ENCODE results near the gene THOC6.

The THOC6 gene

GRCh38 chr16:2992383-2993081 lies 31.3 kb upstream of the THOC6 start:
- DNase-seq, result no peak

GRCh38 chr16:2996298-2996697 lies 27.5 kb upstream of the THOC6 start:
- DNase-seq, result no peak

- DNase-seq, result no peak
Observed at GRCh38 chr16:2999929-3000328, 23.9 kb upstream of the THOC6 start.

- DNase-seq, result no peak
Observed at GRCh38 chr16:3000540-3000939, 23.3 kb upstream of the THOC6 start.

GRCh38 chr16:3001316-3001715 lies 22.5 kb upstream of the THOC6 start:
- no peak for DNase-seq

- DNase-seq, result peak; percentile 89 to 96 (median 96)
Observed at GRCh38 chr16:3003582-3004270, 20.1 kb upstream of the THOC6 start.

GRCh38 chr16:3004319-3004718 lies 19.5 kb upstream of the THOC6 start:
- DNase-seq, result no peak

GRCh38 chr16:3004781-3005284 lies 19.0 kb upstream of the THOC6 start:
- DNase-seq, result no peak

GRCh38 chr16:3007059-3007956 lies 16.5 kb upstream of the THOC6 start:
- DNase-seq, result no peak

GRCh38 chr16:3007957-3008689 lies 15.7 kb upstream of the THOC6 start:
- peak in 1 of 6 experiments; percentile 29 for DNase-seq

GRCh38 chr16:3008690-3009037 lies 15.2 kb upstream of the THOC6 start:
- no peak for DNase-seq

GRCh38 chr16:3009568-3010390 lies 14.1 kb upstream of the THOC6 start:
- no peak for DNase-seq

- no peak for DNase-seq
Observed at GRCh38 chr16:3010510-3010909, 13.3 kb upstream of the THOC6 start.

- DNase-seq, result no peak
Observed at GRCh38 chr16:3012246-3012645, 11.6 kb upstream of the THOC6 start.

- no peak for DNase-seq
Observed at GRCh38 chr16:3012828-3013420, 10.9 kb upstream of the THOC6 start, which contains the start of gene CLDN9. CLDN9 (plus strand) TSS chr16:3012923; CDS start chr16:3013363, 440 bp downstream.

GRCh38 chr16:3013491-3013951 lies 10.3 kb upstream of the THOC6 start:
- DNase-seq, result no peak

- no peak for DNase-seq
Observed at GRCh38 chr16:3013998-3014690, 9.7 kb upstream of the THOC6 start.

- DNase-seq, result no peak
Observed at GRCh38 chr16:3014971-3015370, 8.9 kb upstream of the THOC6 start.

- no peak for DNase-seq
Observed at GRCh38 chr16:3015865-3016521, 7.8 kb upstream of the THOC6 start.

- no peak for DNase-seq
Observed at GRCh38 chr16:3017344-3017743, 6.5 kb upstream of the THOC6 start.

All from stimulated activated naive CD4-positive, alpha-beta T cell (primary cell).